ENCODE measurements around the gene USP49.
A peak's percentile ranks its signal among the peaks of the same experiment; 100 is the strongest.

USP49 gene

DNA sequence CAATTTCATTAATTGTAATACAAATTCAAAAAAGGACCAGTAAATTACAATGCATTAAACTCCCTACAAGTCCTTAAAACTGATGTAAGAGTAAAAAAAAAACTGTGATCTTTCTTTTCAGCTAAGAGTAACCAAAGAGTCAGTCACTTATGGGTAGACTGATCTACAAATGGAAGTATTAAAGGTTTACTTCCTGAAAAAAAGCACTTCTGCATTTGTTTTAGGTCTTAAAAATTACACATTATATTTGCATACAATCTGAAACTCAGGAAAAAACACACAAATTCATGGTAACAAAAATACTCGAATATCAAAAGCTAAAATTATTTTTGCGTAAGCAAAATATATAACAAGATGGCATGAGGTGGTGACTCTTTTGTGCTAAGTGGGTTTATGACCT lies 23.5 kb downstream of the USP49 start:
- H3K9me3 ChIP-seq: no peaks in the 10 kb centered on the region
- no peak for TF ChIP-seq CTCF (IDR thresholded peaks at IDR 0.05; ENCODE audit: low read depth, low read length)
- no peak for DNase-seq
- H3K27me3 ChIP-seq: no peaks in the 10 kb centered on the region
- H3K4me1 ChIP-seq: no peaks in the 10 kb centered on the region
- H3K36me3 ChIP-seq: no peaks in the 10 kb centered on the region
- H3K4me3 ChIP-seq (ENCODE audit: low read depth, low read length): no peak overlapping the region

GRCh38 chr6:41859356-41859755 lies 35.8 kb downstream of the USP49 start:
- Histone ChIP-seq H3K9me3 (no peaks in the 10 kb centered on the region), H3K36me3 (no peaks in the 10 kb centered on the region), H3K4me1 (no peaks in the 10 kb centered on the region), H3K27me3 (no peaks in the 10 kb centered on the region), H3K4me3 (ENCODE audit: low read depth, low read length) (no peak overlapping the region)
- TF ChIP-seq CTCF (IDR thresholded peaks at IDR 0.05; ENCODE audit: low read depth, low read length): no peak
- DNase-seq: no peak

DNA sequence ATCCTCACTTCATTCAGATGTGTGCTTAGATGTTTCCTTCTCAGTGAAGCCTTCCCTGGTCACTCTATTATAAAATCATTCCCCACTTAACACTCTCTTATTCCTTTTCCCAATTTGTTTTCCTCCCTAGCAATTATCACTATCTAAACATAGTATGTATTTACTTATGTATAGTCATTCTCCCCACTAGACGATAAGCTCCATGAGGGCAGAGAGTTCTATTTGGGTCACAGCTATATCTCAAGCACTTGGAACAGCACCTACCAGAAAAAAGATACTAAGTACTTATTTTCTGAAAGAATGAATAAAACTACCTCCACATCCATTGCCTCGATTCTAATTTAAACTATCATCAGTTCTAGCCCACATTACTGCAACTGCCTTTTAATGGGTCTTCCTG lies 36.5 kb downstream of the USP49 start:
- no peaks in the 10 kb centered on the region for H3K36me3 ChIP-seq
- no peak for DNase-seq
- no peak for TF ChIP-seq CTCF (IDR thresholded peaks at IDR 0.05; ENCODE audit: low read depth, low read length)
- no peak overlapping the region for H3K4me3 ChIP-seq (ENCODE audit: low read depth, low read length)
- H3K4me1 ChIP-seq: no peaks in the 10 kb centered on the region
- no peaks in the 10 kb centered on the region for H3K9me3 ChIP-seq
- no peaks in the 10 kb centered on the region for H3K27me3 ChIP-seq

- no peak for TF ChIP-seq CTCF (IDR thresholded peaks at IDR 0.05; ENCODE audit: low read depth, low read length)
- Histone ChIP-seq H3K36me3 (no peaks in the 10 kb centered on the region), H3K9me3 (no peaks in the 10 kb centered on the region), H3K27me3 (no peaks in the 10 kb centered on the region), H3K4me3 (ENCODE audit: low read depth, low read length) (no peak overlapping the region), H3K4me1 (no peaks in the 10 kb centered on the region)
- no peak for DNase-seq
Measured at GRCh38 chr6:41850861-41851260, 44.3 kb downstream of the USP49 start.

- TF ChIP-seq CTCF (IDR thresholded peaks at IDR 0.05; ENCODE audit: low read depth, low read length): peak; percentile 94
- DNase-seq: peak; percentile 65
- H3K27me3 ChIP-seq: no peaks in the 10 kb centered on the region
- H3K36me3 ChIP-seq: no peaks in the 10 kb centered on the region
- H3K9me3 ChIP-seq: no peaks in the 10 kb centered on the region
- no peaks in the 10 kb centered on the region for H3K4me1 ChIP-seq
- H3K4me3 ChIP-seq (ENCODE audit: low read depth, low read length): no peak overlapping the region
Measured at GRCh38 chr6:41846666-41847237, 48.4 kb downstream of the USP49 start.

DNA sequence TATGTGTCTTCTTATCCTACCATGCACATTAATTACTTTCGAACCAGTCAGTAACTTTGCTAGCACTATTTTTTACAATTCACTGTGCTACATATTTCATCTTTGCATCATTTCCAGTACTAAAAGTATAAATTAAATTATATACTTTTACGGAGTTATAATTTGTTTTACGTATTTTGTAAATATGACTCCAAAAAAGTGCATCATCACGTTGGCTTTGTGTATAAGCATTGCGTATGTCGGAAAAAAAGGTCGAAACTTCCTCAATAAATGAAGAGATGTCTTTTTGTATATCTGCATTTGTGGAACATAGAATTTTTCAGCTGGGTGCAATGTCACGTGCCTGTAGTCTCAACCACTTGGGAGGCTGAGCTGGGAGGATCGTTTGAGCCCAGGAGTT lies 52.0 kb downstream of the USP49 start:
- TF ChIP-seq CTCF (IDR thresholded peaks at IDR 0.05; ENCODE audit: low read depth, low read length): no peak
- no peaks in the 10 kb centered on the region for H3K36me3 ChIP-seq
- DNase-seq: no peak

More for the DNA sequence above, 52.0 kb downstream of the USP49 start:
- Histone ChIP-seq H3K4me1 (no peaks in the 10 kb centered on the region), H3K9me3 (no peaks in the 10 kb centered on the region), H3K27me3 (no peaks in the 10 kb centered on the region), H3K4me3 (ENCODE audit: low read depth, low read length) (no peak overlapping the region)

Data from BE2C (cell line).